Esophagus (tissue), 2 donors: ENCODE results near the gene PLCXD1. TPM values are rescaled to one million over a fixed set of nuclear protein-coding genes. Genes with fewer than 3 reads are reported as not detected.
"Not testable (repeated sequence)": the region's sequence is repeated elsewhere in the genome, so short reads cannot be mapped to it uniquely, and the experiment has no call there.

Experiments used
- H3K27ac ChIP-seq, 2 donors: one replicate each; pipeline ENCODE4 v1.5.1; 2013; ENCODE audit warnings: low read depth in 2 of 2, mild to moderate bottlenecking in 2 of 2, inconsistent platforms in 1 of 2, low read length in 1 of 2, moderate library complexity in 1 of 2
- H3K27me3 ChIP-seq, 2 donors: one replicate each; pipeline ENCODE4 v1.6.1; 2013; ENCODE audit warnings: low read length in 2 of 2, control low read depth in 1 of 2, mild to moderate bottlenecking in 1 of 2; ENCODE audit not compliant: insufficient read depth in 2 of 2, control insufficient read depth in 1 of 2
- H3K36me3 ChIP-seq, 2 donors: one replicate each; pipeline ENCODE4 v1.6.1; 2013; ENCODE audit warnings: low read length in 1 of 2; ENCODE audit not compliant: control insufficient read depth in 2 of 2, insufficient read depth in 2 of 2
- H3K4me1 ChIP-seq, 2 donors: one replicate each; pipeline ENCODE4 v1.6.1; 2013; ENCODE audit warnings: low read length in 1 of 2; ENCODE audit not compliant: control insufficient read depth in 2 of 2, insufficient read depth in 2 of 2
- H3K4me3 ChIP-seq, 2 donors: one replicate each; pipeline ENCODE4 v1.5.1; 2013; ENCODE audit warnings: low read length in 2 of 2, mild to moderate bottlenecking in 2 of 2, low read depth in 1 of 2, moderate library complexity in 1 of 2
- H3K9me3 ChIP-seq, 2 donors: one replicate each; pipeline ENCODE4 v1.6.1; 2013; ENCODE audit warnings: mild to moderate bottlenecking in 2 of 2, low read depth in 1 of 2, low read length in 1 of 2, moderate library complexity in 1 of 2; ENCODE audit not compliant: control insufficient read depth in 2 of 2, insufficient read depth in 1 of 2
- WGBS, 2 donors: extraction: QIAGEN DNeasy Blood & Tissue Kit; methylation state at CpG; one replicate each; pipeline ENCODE4 v1.1.7; 2013; 5-methylcytosine and 5-hydroxymethylcytosine counted together
- polyA plus RNA-seq, 2 donors: library from polyadenylated mRNA; stranded (reverse); fragments of 200-250 nt; gene quantifications; one replicate each; pipeline ENCODE4 v1.2.3, GENCODE V29; 2013
- donor health status: healthy with polysubstance abuse.
- donor health status: Bipolar disorder and iron deficiency.

PLCXD1 gene
- polyA plus RNA-seq, 2 donors = 14.5 to 19.3 TPM

DNA sequence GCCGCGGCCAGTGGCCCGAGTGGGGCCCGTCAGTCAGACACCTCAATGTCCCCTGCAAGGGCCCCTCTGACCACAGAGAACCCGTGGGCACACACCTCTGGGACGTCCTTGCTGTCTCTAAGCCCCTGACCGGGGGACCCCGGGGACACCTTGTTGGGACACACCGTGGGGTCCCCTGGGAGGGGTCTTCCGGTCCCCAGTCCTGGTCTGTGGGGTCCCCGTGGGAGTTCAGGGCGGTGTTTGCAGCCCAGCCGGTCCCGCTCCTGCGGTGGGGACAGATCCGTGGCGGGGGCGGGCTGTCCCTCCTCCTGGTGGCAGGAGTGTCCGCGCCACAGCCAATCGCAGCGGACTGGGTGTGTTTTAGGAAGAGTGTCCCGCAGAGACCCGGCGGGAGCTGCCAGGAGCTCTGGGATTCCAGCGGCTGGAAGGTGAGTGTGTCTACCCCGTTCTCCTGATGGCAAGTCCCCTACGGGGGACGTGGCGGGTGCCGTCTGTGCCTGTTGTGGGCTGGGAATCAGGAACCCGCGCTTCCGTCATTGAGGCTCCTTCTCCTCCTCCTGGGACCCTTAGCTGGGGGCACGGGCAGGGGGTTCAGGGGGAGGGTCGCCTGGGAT is 5.1 kb upstream of the PLCXD1 start:
- H3K4me1 ChIP-seq = peaks cover 0 to 2% of the 10 kb centered on the region in 2 donors
- peak overlapping the region; percentile 14 to 62 for H3K27ac ChIP-seq
- H3K36me3 ChIP-seq = no peaks in the 10 kb centered on the region
- H3K9me3 ChIP-seq = no peaks in the 10 kb centered on the region
- H3K27me3 ChIP-seq = no peaks in the 10 kb centered on the region
- 3 to 10% methylated on average over 31 to 36 of the region's 36 CpGs for WGBS, 2 donors
- H3K4me3 ChIP-seq = peak overlapping the region; percentile 61 to 73

DNA sequence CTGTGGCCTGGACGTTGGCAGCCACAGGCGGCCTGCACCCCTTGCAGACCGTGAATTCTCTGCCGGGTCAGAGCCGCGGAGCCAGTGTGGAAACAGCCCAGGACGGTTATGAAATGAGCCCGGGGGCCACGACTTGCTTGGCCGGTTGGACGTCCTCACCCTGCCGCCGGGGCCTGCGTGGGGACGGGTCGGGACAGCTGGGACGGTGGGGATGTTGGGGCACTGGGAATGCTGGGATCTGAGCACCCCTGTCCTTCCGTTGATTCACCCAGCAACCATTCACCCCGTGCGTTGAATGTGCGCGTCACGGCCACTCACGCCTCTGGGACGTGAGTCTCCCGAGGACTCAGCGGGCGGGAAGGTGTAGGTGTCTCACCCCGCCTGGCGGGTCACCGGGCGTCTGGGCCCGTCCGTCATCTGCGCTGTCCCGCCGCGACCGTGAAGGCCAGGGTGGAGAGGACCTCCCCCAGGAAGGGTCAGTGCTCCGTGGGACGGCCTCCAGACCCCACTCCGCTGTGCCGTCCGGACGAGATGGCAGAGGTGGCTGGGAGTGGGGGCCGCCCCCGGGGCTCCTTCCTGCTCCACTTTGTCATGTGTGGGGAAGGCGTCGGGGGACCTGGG is 4.5 kb upstream of the PLCXD1 start:
- Histone ChIP-seq H3K27me3 (no peaks in the 10 kb centered on the region), H3K4me1 (peaks cover 0 to 2% of the 10 kb centered on the region in 2 donors), H3K27ac (peak overlapping the region; percentile 14 to 62), H3K4me3 (peak overlapping the region; percentile 61 to 73), H3K9me3 (no peaks in the 10 kb centered on the region), H3K36me3 (no peaks in the 10 kb centered on the region)
- WGBS, 2 donors = 3 to 11% methylated on average over 49 of the region's 49 CpGs

DNA sequence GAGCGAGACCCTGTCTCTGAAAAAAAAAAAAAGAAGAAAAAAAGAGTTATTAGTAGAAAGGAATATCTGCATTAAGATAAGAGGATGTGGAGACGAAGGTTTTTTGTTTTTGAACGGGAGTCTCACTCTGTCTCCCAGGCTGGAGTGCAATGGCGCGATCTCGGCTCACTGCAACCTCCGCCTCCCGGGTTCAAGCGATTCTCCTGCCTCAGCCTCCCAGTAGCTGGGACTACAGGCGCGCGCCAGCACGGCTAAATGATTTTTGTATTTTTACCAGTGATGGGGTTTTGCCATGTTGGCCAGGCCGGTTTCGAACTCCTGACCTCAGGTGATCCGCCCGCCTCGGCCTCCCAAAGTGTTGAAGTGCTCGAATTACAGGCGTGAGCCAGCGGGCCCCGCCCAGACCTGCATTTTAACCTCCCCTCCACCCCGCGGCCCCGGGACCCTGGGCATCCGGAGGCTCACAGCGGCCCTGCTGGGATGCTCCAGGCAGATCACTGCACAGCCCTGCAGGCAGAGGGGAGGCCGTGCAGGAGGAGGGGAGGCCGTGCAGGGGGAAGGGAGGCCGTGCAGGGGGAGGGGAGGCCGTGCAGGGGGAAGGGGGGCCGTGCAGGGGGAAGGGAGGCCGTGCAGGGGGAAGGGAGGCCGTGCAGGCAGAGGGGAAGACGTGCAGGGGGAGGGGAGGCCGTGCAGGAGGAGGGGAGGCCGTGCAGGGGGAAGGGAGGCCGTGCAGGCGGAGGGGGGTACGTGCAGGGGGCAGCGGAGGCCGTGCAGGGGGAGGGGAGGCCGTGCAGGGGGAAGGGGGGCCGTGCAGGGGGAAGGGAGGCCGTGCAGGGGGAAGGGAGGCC is 1.2 kb upstream of the PLCXD1 start:
- H3K36me3 ChIP-seq, H3K4me3 ChIP-seq, H3K27me3 ChIP-seq, H3K27ac ChIP-seq, H3K4me1 ChIP-seq, H3K9me3 ChIP-seq: not testable (repeated sequence)
- WGBS, 2 donors = 66 to 87% methylated on average over 29 to 43 of the region's 45 CpGs

DNA sequence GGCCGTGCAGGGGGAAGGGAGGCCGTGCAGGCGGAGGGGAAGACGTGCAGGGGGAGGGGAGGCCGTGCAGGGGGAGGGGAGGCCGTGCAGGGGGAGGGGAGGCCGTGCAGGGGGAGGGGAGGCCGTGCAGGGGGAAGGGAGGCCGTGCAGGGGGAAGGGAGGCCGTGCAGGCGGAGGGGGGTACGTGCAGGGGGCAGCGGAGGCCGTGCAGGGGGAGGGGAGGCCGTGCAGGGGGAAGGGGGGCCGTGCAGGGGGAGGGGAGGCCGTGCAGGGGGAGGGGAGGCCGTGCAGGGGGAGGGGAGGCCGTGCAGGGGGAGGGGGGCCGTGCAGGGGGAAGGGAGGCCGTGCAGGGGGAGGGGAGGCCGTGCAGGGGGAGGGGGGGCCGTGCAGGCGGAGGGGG is 459 bp upstream of the PLCXD1 start:
- H3K4me1 ChIP-seq, H3K4me3 ChIP-seq, H3K27ac ChIP-seq, H3K9me3 ChIP-seq, H3K27me3 ChIP-seq: not testable (repeated sequence)
- WGBS, 2 donors = 14% methylated on average over 13 of the region's 24 CpGs; no CpG with 5 or more reads in 1 of the 2 donors
- H3K36me3 ChIP-seq = peaks cover 0 to 15% of the 10 kb centered on the region in 2 donors

DNA sequence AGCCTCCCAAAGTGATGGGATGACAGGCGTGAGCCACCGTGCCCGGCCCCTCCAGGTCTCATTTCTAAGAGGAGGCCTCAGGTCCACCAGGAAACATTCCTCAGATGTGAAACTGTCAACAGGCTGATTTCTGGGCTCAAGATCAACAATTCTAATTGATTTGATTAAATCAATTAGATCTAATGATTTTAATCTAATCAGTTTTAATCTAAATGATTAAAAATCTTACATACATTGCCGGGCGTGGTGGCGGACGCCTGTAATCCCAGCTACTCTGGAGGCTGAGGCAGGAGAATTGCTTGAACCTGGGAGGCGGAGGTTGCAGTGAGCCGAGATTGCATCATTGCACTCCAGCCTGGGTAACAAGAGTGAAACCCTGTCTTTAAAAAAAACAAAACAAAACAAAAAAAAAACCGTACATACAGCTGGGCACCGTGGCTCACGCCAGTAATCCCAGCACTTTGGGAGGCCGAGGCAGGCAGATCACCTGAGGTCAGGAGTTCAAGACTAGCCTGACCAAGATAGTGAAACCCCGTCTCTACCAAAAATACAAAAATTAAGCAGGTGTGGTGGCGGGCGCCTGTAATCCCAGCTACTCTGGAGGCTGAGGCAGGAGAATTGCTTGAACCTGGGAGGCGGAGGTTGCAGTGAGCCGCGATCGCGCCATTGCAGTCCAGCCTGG is 960 bp downstream of the PLCXD1 start:
- H3K4me1 ChIP-seq, H3K9me3 ChIP-seq, H3K27ac ChIP-seq, H3K27me3 ChIP-seq, H3K4me3 ChIP-seq: not testable (repeated sequence)
- peaks cover 0 to 15% of the 10 kb centered on the region in 2 donors for H3K36me3 ChIP-seq
- WGBS, 2 donors = 73 to 82% methylated on average over 21 of the region's 21 CpGs

DNA sequence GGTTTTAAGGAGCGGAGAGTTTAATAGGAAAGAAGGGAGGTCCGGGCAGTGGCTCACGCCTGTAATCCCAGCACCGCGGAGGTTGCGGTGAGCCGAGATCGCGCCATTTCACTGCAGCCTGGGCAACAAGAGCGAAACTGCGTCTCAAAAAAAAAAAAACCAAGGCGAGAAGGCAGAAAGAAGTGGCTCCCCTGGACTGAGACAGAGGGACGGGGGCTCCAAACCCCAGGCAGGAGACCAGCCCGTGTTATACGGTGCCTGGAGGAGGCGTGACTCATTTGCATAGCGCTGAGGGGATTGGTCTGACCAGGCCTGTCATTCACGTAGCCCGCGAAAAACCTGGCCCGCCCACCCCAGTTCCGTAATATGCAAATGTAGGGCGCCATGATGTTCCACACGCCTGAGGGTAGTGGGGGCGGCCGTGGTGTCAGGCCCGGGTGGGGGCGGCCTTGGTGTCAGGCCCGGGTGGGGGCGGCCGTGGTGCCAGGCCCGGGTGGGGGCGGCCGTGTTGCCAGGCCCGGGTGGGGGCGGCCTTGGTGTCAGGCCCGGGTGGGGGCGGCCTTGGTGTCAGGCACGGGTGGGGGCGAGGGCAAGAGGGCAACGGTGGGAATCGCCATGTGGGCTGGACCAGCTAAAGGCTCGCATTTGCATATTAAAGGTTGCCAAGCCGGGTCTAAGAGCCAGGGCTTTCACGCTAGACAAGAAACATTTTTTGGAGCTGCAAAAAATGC is 2.1 kb downstream of the PLCXD1 start:
- Histone ChIP-seq H3K27ac (peak overlapping the region; percentile 69 to 78), H3K27me3 (no peaks in the 10 kb centered on the region), H3K36me3 (peaks cover 0 to 15% of the 10 kb centered on the region in 2 donors), H3K4me3 (peak overlapping the region; percentile 58 to 68), H3K4me1 (peaks cover 2 to 3% of the 10 kb centered on the region in 2 donors), H3K9me3 (no peaks in the 10 kb centered on the region)
- 1 to 2% methylated on average over 44 to 45 of the region's 45 CpGs for WGBS, 2 donors

DNA sequence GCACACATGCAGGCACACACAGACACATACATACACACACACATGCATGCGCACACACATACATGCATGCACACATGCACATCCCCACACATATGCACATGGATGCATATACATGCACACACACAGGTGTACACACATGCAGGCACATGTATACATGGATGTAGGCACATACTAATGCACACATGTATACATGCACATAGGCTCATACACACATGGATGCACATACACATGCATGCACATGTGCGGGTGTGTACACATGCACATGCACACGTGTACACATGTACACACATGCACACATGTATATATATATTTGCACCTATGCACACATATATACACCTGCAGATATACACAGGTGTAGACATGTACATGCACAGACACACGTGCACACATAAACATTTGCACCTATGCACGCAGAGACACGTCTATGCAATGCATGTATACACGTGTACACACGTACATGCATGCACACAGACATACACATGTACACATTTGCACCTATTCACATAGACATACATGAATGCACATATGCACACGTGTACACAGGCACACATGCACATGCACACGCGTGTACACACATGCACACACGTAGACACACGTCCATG is 4.0 kb downstream of the PLCXD1 start:
- H3K9me3 ChIP-seq = peaks cover 0 to 2% of the 10 kb centered on the region in 2 donors
- peaks cover 2 to 3% of the 10 kb centered on the region in 2 donors for H3K4me1 ChIP-seq
- 92 to 94% methylated on average over 13 of the region's 13 CpGs for WGBS, 2 donors
- no peaks in the 10 kb centered on the region for H3K27me3 ChIP-seq
- no peak overlapping the region for H3K4me3 ChIP-seq
- no peak overlapping the region for H3K27ac ChIP-seq
- peaks cover 0 to 27% of the 10 kb centered on the region in 2 donors for H3K36me3 ChIP-seq

DNA sequence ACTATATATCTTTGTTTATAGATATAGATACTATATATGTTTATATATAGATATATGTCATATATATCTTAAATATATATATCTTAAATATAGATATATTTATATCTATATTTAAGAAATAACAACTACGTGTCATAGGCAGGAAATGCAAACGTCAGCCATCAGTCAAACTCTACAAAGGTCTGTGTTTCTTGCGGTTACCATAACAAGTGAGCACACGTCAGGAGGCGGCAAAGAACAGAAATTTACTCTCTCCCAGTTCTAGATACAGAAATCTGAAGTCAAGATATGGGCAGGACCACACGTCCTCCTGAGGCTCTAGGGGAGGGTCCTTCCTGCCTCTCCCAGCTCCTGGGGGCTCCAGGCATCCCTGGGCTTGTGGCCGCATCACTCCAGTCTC is 6.5 kb downstream of the PLCXD1 start:
- 71 to 82% methylated on average over 7 of the region's 7 CpGs for WGBS, 2 donors

More for the DNA sequence above, 6.5 kb downstream of the PLCXD1 start:
- H3K4me1 ChIP-seq = peaks cover 2 to 3% of the 10 kb centered on the region in 2 donors
- no peak overlapping the region for H3K27ac ChIP-seq
- peaks cover 0 to 2% of the 10 kb centered on the region in 2 donors for H3K9me3 ChIP-seq
- H3K27me3 ChIP-seq = no peaks in the 10 kb centered on the region
- H3K4me3 ChIP-seq = no peak overlapping the region
- peaks cover 0 to 34% of the 10 kb centered on the region in 2 donors for H3K36me3 ChIP-seq
